Natural killer cell (primary cell): Measurements from ENCODE around the gene XBP1. TPM values are rescaled to one million over a fixed set of nuclear protein-coding genes. Genes with fewer than 3 reads are reported as not detected.

Experiments used
- ATAC-seq, 3 donors: fragments of 150-1000 bp in 2 of 3; fragments of 200-7000 bp in 1 of 3; cut with Tn5 transposase; 1 replicate in 1 of 3; 2 replicates in 2 of 3; pipeline ENCODE4 v1.10.0; 2021; ENCODE audit warnings: mild to moderate bottlenecking in 2 of 3, moderate library complexity in 2 of 3
- DNase-seq, 2 donors: peaks; one replicate each; pipeline versions ENCODE4 v3.0.0 to v3.0.0-alpha.2; 2013 to 2021; ENCODE audit warnings: mixed read lengths in 1 of 2
- H3K27ac ChIP-seq: one replicate; pipeline ENCODE4 v1.5.1; 2013; ENCODE audit warnings: mild to moderate bottlenecking, low read length
- H3K27me3 ChIP-seq: one replicate; pipeline ENCODE4 v1.6.1; 2013; ENCODE audit warnings: low read length; ENCODE audit not compliant: control insufficient read depth, insufficient read depth
- H3K36me3 ChIP-seq: one replicate; pipeline ENCODE4 v1.6.1; 2013; ENCODE audit warnings: low read length; ENCODE audit not compliant: control insufficient read depth, insufficient read depth
- H3K4me1 ChIP-seq: one replicate; pipeline ENCODE4 v1.6.1; 2013; ENCODE audit warnings: low read length; ENCODE audit not compliant: control insufficient read depth, insufficient read depth
- H3K4me3 ChIP-seq: one replicate; pipeline ENCODE4 v1.5.1; 2013; ENCODE audit warnings: low read length
- H3K9me3 ChIP-seq: one replicate; pipeline ENCODE4 v1.6.1; 2013; ENCODE audit warnings: low read length; ENCODE audit not compliant: control insufficient read depth, insufficient read depth
- H3K27ac Mint-ChIP-seq, 2 donors: one replicate each; pipeline ENCODE4 v1.8.0; 2022; ENCODE audit warnings: mild to moderate bottlenecking in 2 of 2, mixed read lengths in 2 of 2, moderate library complexity in 1 of 2
- H3K27me3 Mint-ChIP-seq, 2 donors: one replicate each; pipeline ENCODE4 v1.8.0; 2022; ENCODE audit warnings: low read depth in 2 of 2, mixed read lengths in 2 of 2
- H3K36me3 Mint-ChIP-seq: one replicate; pipeline ENCODE4 v1.8.0; 2022; ENCODE audit warnings: mixed read lengths
- H3K4me1 Mint-ChIP-seq, 2 donors: one replicate each; pipeline ENCODE4 v1.8.0; 2022; ENCODE audit warnings: mixed read lengths in 2 of 2
- H3K4me3 Mint-ChIP-seq: one replicate; pipeline ENCODE4 v1.8.0; 2022; ENCODE audit warnings: mild to moderate bottlenecking, moderate library complexity, mixed read lengths
- H3K9me3 Mint-ChIP-seq, 2 donors: one replicate each; pipeline ENCODE4 v1.8.0; 2022; ENCODE audit warnings: mixed read lengths in 2 of 2
- CTCF ChIP-seq: fragments of 200-600 bp; IDR thresholded peaks from one replicate; pipeline ENCODE4 v1.8.0; 2022; ENCODE audit warnings: antibody characterized with exemption
- WGBS: methylation state at CpG from one replicate; pipeline ENCODE4 v1.1.7; 2013; ENCODE audit warnings: missing lambda C conversion rate; ENCODE audit not compliant: insufficient coverage; 5-methylcytosine and 5-hydroxymethylcytosine counted together
- intact Hi-C: fragments of 100-400 bp; cut with micrococcal nuclease; formaldehyde crosslinking; loops from one replicate; pipeline ENCODE4 v1.14.2; 2022
- total RNA-seq, 4 donors: library from RNA; stranded (reverse); fragments of 120-200 nt in 1 of 4; gene quantifications; one replicate each; pipeline versions ENCODE4 v1.2.3 to v1.2.4, GENCODE V29; 2013 to 2022

XBP1 gene
- total RNA-seq, 3 donors from 2014 or later (not counting 1 experiment from before 2014, with no cell fraction given): 221 to 240 (median 224) TPM

- Histone ChIP-seq H3K27ac (no peak overlapping the region), H3K27me3 (no peaks in the 10 kb centered on the region), H3K36me3 (peaks cover 49% of the 10 kb centered on the region), H3K9me3 (no peaks in the 10 kb centered on the region), H3K4me1 (peaks cover 68% of the 10 kb centered on the region), H3K4me3 (no peak overlapping the region)
- H3K4me1 Mint-ChIP-seq: peaks cover 87 to 92% of the 10 kb centered on the region in 2 donors
- peak overlapping the region; percentile 69 for H3K4me3 Mint-ChIP-seq
- TF ChIP-seq CTCF: no peak
- no peaks in the 10 kb centered on the region for H3K27me3 Mint-ChIP-seq
- DNase-seq: no peak
- H3K9me3 Mint-ChIP-seq: no peaks in the 10 kb centered on the region
- ATAC-seq: no peak
- peak overlapping the region; percentile 92 to 96 for H3K27ac Mint-ChIP-seq
- 71% methylated on average over 1 of the region's 4 CpGs for WGBS
- intact Hi-C loops: no loop called here
- peaks cover 29% of the 10 kb centered on the region for H3K36me3 Mint-ChIP-seq
Observed at GRCh38 chr22:28793976-28794584, 6.3 kb downstream of the XBP1 start.

- H3K27me3 ChIP-seq: no peaks in the 10 kb centered on the region
- H3K27ac Mint-ChIP-seq: peak overlapping the region; percentile 92 to 96
- peak in 1 of 2 donors; percentile 20 for DNase-seq
- intact Hi-C loops: no loop called here
- peak overlapping the region; percentile 51 for H3K27ac ChIP-seq
- H3K36me3 Mint-ChIP-seq: peaks cover 28% of the 10 kb centered on the region
- peak overlapping the region; percentile 58 for H3K4me3 Mint-ChIP-seq
- no peak for TF ChIP-seq CTCF
- no peak overlapping the region for H3K4me3 ChIP-seq
- peaks cover 75 to 81% of the 10 kb centered on the region in 2 donors for H3K4me1 Mint-ChIP-seq
- peaks cover 59% of the 10 kb centered on the region for H3K4me1 ChIP-seq
- ATAC-seq: peak; percentile 42 to 57 (median 54)
- H3K9me3 ChIP-seq: no peaks in the 10 kb centered on the region
- H3K36me3 ChIP-seq: peaks cover 53% of the 10 kb centered on the region
- H3K27me3 Mint-ChIP-seq: no peaks in the 10 kb centered on the region
- no peaks in the 10 kb centered on the region for H3K9me3 Mint-ChIP-seq
- WGBS: 68% methylated on average over 15 of the region's 15 CpGs
Observed at GRCh38 chr22:28792491-28793383, 7.6 kb downstream of the XBP1 start.

GRCh38 chr22:28791841-28792490 lies 8.4 kb downstream of the XBP1 start:
- Histone ChIP-seq H3K4me1 (peaks cover 53% of the 10 kb centered on the region), H3K27ac (peak overlapping the region; percentile 51), H3K9me3 (no peaks in the 10 kb centered on the region), H3K27me3 (no peaks in the 10 kb centered on the region), H3K4me3 (no peak overlapping the region), H3K36me3 (peaks cover 53% of the 10 kb centered on the region)
- 46% methylated on average over 2 of the region's 3 CpGs for WGBS
- DNase-seq (no peak), ATAC-seq (peak; percentile 27 to 51 (median 48))
- peaks cover 71 to 74% of the 10 kb centered on the region in 2 donors for H3K4me1 Mint-ChIP-seq
- no peak for TF ChIP-seq CTCF
- H3K4me3 Mint-ChIP-seq: peak overlapping the region; percentile 45
- intact Hi-C loops: no loop called here
- no peaks in the 10 kb centered on the region for H3K9me3 Mint-ChIP-seq
- H3K27ac Mint-ChIP-seq: peak overlapping the region; percentile 92 to 96
- H3K36me3 Mint-ChIP-seq: peaks cover 26% of the 10 kb centered on the region
- H3K27me3 Mint-ChIP-seq: no peaks in the 10 kb centered on the region
